ENCODE measurements around the gene CSAG3.
"Not testable (repeated sequence)": the region's sequence is repeated elsewhere in the genome, so short reads cannot be mapped to it uniquely, and the experiment has no call there.

- TF ChIP-seq POLR2A (IDR thresholded peaks at IDR 0.05; ENCODE audit: low read depth, low read length); POLR2AphosphoS5 (IDR thresholded peaks at IDR 0.05; ENCODE audit: low read depth, low read length); TAF1 (IDR thresholded peaks at IDR 0.05; ENCODE audit: borderline replicate concordance, low read depth, low read length): not testable (repeated sequence)
Measured at GRCh38 chrX:152753686-152754650, 5.0 kb upstream of the CSAG3 start, which contains the start of gene MAGEA2.
